GDM1 (cell line): ENCODE data around the gene SPATC1L.
"Not testable (repeated sequence)": the region's sequence is repeated elsewhere in the genome, so short reads cannot be mapped to it uniquely, and the experiment has no call there.

ENCODE experiments used
- DNase-seq: peaks from one replicate; lab custom pipeline; 2025; lab: John Stamatoyannopoulos, UW

Gene SPATC1L

DNA sequence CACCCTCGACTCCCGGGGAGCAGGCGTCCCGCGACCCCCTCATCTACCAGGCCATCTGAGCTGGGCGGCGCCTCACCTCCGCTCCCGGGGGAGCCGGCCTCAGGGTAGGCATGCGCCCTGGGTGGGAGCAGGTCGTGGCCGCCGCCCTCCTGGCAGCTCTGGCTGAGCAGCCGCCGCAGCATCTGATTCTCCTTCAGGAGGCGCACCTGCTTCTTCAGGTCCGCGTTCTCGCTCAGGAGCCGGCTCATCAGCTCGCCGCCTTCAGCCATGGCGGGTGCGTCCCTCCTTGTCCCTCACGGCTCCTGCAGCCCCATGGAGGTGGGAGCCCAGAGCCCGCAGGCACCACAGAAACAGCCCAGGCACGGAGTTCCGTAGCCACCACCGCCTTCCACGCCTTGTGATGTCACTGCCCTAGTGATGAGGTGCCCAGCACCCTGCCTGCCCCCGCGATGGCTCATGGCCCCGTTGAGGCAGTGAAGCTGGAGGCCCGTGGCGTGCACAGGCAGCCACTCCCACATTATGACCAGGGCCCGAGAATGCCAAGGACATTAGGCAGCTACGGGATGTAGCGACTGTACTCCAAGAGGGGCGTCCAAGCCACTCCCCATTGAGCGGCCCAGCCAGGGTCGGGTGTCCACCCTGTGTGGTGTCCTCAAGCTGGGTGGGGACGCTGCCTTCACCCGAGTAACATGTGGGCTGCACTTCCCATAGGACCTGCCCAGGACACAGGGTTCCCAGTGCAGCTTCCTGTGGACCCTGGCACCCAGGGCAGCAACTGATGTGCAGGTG lies 1.5 kb downstream of the SPATC1L start:
- DNase-seq = no peak

DNA sequence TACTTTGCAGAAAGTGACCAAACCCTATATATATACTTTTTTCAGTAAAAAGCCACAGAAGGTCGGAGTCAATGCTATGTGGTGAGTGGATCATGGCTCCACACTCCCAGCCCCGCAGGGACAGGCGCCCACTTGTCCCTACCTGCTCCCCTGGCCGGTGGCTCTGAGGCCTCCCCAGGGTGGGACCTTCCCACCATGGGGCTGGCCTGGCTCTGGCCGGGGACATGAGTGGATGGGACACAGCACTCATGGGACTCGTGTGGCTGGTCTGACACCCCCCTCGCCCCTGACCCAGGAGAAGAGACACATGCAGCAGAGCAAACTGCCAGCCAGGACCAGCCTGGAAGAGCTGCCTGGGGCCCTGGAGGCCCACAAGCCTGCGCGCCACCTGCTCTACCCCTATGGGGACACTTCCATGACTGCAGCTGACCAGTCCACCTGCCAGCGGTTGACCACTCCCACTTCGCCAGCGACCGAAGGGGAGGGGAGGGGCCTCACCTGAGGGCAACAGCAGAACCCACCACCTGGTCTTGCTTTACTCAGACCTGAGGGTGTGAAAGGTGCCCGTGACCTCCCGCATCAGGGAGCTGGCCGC lies 2.2 kb downstream of the SPATC1L start:
- DNase-seq = no peak

DNA sequence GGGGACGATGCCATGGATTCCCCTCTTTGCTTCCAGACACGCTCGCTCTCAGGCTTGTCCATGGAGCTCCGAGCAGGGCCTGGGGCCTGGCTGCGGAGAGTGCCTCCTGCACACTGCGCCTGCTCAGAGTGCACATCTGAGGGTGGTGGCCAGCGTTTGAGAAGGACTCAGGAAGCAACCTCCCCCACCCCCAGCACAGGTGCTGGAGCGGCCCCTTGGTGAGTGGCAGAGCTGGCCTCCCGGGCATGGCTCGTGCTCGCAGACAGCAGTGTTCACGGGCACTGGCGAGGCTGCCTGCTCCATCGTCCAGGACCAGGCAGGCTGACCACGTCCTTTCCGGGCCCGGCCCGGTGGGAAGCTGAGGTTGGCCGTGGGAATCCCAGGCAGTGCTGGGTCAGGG lies 2.8 kb downstream of the SPATC1L start:
- DNase-seq = no peak

DNA sequence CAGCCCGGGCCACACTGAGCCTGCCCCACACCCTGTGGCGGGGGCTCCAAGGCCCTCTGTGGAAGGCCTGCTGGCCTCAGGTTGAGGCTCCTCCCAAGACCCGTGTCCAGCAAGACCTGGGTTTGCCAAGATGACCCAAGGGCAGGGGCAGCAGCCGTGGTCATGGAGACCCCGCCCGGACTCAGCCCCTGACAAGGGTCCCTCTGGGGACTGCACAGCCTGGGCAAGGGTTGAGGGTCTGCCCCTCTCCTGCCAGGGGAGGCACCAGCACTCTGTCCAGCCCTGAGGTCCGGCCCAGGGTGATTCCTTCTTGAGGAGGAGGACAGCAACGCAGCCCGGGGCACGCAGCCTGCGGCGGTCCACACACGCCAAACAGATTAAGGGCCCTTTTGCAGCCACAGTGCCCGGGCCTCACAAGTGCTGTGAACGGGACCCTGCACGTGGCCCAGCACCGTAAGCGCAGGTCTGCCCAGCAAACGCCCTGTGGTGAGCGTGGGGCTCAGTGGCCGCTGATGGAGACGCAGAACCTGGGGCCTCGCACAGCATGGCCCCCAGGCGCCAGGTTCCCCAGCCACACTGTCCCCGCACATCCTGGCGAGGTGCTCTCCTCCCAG lies 3.4 kb downstream of the SPATC1L start:
- no peak for DNase-seq

DNA sequence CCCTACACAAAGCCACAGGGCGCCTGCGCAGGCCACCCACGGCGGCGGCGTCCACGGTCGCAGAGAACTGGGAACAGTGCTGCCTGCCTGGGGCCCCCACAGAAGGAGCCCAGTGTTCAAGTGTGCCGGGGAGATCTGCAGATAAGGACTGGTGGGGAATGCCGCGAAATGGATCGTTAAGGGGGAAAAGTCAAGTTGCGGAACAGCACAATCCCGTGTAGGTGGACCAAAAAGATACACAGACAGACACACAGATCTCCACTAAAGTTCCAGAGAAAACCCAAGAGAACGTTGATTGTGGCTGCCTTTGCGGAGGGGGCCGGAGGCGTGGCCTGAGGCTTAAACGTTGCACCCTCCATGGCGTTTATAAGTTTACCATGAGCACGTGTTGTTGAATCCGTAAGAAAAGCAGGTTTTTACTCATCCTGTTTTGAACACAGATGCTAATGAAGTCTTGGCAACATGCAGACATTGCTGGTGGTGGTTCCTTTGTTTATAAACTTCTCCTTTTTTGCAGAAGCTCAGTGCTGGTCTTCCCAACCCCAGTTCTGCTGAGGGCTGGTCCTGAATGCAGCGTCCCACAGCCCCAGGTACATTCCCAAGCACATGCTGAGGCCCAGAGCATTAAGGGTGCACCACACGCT lies 4.1 kb downstream of the SPATC1L start:
- no peak for DNase-seq

DNA sequence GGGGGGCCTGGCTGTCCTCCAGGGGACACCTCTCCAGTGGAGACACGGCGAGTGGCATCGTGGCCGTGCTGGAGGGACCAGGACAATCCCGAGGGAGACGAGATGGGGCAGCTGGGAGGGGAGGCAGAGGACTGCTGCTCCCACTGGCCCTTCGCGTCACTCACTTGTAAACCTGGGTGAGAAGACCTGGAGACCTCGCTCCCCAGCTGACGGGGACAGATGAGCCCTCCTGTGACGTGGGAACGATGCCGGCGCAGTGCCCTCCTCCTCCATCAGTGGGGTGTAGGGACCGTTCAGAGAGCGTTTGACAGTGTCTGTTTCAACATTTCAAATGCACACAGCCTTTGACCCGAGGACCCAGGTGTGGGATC lies 4.6 kb downstream of the SPATC1L start:
- no peak for DNase-seq

DNA sequence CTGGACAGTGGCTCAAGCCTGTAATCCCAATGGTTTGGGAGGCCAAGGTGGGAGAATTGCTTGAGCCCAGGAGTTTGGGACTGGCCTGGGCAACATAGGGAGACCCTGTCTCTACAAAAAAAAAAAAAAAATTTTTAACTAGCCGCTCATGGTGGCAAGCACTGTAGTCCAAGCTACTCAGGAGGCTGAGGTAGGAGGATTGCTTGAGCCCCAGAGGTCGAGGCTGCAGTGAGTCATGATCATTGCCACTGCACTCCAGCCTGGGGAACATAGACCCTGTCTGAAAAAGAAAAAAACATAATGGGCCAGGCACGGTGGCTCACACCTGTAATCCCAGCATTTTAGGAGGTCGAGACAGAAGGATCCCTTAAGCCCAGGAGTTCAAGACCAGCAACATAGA lies 5.3 kb downstream of the SPATC1L start:
- DNase-seq = no peak

DNA sequence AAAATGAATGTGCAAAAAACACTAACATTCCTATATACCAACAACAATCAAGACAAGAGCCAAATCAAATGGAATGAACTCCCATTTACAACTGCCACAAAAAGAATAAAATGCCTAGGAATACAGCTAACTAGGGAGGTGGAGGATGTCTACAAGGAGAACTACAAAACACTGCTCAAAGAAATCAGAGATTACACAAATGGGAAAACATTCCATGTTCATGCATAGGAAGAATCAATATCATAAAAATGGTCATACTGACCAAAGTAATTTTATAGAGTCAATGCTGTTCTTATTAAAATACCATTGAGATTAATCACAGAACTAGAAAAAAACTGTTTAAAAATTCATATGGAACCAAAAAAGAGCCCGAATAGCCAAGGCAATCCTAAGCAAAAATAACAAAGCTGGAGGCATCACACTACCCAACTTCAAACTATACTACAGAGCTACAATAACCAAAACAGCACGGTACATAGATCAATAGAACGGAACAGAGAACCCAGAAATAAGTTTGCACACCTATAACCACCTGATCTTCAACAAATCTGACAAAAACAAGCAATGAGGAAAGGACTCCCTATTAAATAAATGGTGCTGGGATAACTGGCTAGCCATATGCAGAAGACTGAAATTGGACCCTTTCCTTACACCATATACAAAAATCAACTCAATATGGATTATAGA lies 7.7 kb downstream of the SPATC1L start:
- not testable (repeated sequence) for DNase-seq

DNA sequence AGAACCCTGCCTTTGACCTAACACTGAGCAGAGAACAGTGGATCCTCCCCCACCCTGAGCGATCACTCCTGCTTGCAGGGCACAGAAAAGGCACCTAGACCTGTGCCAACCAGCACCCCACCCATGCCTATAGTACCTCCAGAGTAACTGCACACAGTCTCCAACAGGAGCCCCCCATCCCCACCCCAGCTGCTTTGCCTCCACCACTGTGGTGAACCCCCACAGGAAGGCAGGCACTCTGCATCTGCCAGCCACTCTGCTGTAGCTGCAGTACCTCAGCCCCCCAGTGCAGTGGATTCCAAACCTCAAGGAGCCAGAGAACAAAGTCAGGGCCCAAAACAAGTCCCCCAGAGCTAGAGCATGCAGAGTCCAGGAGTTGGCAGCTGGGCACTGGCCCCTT lies 10.7 kb downstream of the SPATC1L start:
- no peak for DNase-seq

DNA sequence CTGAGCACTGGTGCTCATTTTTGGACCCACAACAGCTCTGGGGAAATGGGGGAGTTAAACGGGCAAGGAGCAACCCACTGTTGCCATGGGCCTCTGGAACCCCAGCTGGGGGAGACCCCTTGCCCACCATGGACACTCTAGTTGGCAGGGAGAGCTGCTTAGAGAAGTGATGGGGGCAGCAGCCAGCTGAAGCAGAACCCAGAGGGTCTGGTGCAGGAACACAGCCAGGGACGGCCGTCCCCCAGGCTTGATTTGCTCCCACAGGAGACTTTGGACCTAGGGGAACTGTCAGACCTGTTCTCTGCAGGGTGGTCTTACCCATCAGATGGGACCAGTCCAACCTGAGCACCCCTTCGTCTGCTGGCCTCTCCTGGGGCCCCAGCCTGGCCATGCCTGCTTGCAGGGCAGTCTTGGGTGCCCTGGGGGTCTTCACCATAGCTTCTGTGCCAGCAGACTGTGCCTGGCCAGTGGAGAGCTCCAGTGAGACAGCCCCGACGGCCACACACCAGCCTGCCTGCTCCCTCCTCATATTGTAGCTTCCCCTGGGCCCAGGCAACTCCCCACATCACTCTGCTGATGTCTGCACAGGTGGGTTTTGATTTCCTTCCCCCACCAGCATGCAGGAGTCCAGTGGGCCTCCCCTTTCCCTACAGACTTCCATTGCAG lies 11.3 kb downstream of the SPATC1L start:
- DNase-seq = no peak

DNA sequence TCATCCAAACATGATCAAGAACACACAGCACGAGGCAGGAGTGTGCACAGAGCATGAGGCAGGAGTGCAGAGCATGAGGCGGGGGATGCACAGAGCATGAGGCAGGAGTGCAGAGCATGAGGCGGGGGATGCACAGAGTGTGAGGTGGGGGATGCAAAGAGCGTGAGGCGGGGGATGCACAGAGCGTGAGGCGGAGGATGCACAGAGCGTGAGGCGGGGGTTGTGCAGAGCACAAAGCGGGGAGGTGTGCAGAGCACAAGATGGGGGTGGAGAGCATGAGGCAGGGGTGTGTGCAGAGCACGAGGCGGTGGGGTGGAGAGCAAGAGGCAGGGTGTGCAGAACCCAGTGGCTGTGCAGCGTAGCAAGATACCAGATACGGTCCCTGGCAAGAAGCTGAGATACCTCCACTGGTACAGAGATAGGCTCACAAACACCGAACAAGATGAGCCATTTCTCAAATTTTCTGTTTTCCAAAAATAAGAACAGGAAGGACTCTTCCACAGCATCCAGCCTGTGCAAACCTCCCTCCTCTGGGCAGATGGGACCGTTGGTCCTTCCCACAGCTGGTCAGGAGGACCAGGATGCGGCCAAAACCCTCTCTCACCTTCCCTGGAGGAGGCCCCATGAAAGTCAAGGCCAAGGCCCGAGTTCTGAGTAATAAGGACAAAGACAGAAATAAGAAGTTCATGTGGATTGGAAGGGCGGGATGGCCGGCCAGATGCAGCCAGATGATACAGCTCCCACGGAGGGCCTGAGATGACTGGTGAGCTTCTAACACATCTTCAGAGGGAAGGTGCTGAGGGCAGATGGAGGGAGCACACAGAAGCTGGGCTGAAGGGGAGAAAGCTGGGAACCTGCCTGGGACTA lies 12.0 kb downstream of the SPATC1L start:
- DNase-seq = no peak

DNA sequence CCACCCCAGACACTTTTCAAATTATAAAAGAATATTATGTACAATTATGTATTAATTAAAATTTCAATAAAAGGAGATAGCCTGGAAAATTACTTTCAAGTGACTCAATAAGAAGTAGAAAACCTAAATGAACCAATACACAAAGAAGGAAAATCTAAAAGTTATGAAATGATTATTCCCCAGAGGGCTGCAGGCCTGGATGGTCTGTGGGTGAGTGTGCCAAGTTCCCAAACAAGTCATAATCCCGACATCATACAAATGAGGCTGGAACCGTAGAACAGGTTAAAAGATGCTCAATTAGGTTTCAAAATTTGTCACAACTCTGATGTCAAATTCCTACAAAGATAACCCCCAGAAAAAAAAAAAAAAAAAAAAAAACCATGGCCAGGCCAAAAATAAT lies 12.7 kb downstream of the SPATC1L start:
- no peak for DNase-seq

DNA sequence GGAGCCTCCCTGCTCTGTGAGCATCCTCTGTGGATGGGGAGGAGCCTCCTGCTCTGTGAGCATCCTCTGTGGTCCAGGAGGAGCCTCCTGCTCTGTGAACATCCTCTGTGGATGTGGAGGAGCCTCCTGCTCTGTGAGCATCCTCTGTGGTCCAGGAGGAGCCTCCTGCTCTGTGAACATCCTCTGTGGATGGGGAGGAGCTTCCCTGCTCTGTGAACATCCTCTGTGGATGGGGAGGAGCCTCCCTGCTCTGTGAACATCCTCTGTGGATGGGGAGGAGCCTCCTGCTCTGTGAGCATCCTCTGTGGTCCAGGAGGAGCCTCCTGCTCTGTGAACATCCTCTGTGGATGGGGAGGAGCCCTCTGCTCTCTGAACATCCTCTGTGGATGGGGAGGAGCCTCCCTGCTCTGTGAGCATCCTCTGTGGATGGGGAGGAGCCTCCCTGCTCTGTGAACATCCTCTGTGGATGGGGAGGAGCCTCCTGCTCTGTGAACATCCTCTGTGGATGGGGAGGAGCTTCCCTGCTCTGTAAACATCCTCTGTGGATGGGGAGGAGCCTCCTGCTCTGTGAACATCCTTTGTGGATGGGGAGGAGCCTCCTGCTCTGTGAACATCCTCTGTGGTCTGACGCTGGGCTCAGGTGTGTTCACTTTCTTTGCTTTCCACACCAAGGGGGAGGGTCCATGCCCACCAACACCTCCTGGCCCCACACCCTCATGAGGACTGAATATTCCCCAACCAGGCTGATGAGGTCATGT lies 13.6 kb downstream of the SPATC1L start:
- DNase-seq = not testable (repeated sequence)

DNA sequence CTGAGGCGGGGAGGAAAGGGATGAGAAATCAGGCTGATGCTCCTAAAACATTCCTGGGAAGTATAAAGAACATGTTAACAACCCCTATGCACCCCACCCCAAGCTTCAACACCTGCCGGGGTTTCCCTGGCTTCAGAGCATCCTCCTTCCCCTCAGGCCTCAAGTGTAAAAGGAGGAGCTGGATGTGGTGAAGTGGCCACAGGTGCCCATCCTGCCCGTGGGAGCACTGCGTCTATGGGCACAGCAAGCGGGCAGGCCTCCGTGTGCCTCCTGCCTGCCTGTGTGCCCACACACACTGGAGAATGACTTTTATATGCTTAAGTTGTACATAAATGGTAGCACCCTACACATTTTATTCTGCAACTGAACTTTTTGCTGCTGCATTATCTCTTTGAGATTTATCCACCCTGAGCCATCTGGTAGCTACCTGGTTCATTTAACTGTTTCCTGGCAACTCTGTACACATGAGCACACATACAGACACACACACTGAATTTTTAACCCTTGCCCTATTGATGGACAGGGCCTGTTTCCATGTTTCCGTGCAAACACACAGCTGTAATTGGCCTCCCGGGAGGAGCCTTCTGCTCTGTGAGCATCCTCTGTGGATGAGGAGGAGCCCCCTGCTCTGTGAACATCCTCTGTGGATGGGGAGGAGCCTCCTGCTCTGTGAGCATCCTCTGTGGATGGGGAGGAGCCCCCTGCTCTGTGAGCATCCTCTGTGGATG lies 15.4 kb downstream of the SPATC1L start:
- no peak for DNase-seq

DNA sequence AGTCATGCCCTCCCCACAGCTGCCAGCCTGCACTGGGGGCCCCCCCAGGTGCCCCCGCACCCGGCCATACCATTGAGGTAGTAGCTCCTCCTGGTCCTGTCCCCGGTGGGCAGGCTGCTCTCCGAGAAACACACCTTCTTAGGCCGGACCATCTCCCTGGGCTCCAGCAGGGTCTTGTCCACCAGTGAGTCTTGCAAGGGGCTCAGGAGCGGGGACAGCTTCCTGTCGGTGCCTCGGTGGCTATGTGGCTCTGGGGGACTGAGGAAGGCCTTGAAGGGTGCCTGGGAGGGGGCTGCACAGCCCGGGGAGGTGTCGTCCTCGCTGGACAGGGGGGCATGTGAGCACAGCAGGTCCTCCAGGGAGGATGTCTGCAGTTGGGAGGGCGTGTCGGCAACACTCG lies 16.0 kb downstream of the SPATC1L start:
- no peak for DNase-seq

DNA sequence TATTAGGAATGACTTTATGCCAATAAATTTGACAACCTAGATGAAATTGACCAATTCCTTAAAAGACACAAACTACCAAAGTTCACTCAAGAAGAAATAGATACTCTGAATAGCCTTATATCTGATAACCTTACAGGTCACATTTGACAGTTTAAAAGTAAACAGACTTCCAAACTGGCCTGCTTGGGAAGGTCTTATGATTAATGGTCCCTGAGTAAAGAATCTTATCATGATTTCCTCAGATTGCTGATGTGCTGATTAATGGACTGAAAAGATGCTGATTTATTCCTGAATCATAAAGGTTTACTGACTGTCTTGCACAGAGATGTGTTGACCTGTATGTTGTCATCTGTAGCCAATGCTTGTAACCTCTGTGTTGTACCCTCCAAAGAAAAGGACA lies 19.2 kb downstream of the SPATC1L start:
- no peak for DNase-seq

DNA sequence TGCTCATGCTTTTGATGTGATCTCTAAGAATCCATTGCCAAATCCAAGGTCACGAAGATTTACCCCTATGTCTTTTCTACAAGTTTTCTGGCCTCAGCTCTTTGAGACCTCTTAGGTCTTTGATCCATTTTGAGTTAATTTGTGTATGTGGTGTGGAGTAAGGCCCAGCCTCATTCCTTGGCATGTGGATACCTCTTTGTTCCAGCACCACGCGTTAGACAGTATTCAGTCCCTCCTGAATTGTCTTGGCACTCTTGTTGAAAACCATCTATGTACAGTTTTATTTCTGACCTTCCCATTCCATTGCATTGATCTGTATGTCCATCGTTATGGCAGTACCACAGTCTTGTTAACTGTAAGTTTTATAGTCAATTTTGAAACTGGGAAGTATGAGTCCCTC lies 20.9 kb downstream of the SPATC1L start:
- no peak for DNase-seq

DNA sequence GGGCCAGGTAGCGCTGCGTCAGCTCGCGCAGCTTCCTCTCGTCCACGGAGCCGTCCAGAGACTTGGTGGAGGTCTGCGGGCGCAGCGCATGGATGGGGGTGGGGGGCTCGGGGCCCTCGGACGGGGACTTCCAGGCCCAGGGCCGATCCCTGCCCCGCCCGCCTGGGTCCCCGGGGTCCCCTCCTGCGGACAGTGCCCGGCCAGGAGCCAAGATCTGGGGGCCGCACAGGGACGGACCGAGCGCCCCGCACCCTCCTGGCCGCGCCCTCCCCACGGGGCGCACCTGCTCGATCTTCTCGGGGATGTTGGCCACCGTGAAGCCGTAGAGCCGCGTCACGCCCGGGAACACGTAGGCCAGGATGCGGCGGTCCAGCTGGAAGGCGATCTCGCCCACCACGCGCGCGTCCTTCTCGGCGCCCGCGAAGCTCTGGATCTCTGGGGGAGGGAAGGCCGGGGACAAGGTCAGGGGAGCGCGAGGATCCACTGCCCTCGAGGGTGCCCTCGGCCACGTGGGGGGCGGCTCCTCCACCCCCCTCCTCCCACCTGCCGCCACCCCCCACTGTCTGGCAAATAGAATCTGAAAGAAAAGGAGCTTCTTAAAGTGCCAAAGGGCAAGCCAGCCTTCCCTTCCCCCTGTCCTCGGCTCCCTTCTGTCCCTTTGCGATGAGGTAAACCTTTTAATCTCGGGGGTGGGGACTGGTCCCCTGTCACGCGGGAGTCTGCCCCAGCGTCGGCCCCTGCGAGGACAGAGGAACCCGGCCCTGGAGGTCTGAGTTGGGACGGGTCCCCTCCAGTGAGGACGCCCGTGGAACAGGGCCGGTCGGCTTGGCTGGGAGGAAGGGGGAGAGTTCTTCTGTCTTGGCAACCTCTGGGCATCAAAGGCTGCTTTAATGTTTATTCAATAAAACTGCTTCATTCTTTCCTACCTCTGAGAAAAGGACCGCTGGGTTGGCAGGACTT lies 22.3 kb downstream of the SPATC1L start:
- no peak for DNase-seq
